ENCODE results near the gene MDFIC2. TPM values are rescaled to one million over a fixed set of nuclear protein-coding genes. Genes with fewer than 3 reads are reported as not detected.
"Not testable (repeated sequence)": the region's sequence is repeated elsewhere in the genome, so short reads cannot be mapped to it uniquely, and the experiment has no call there.

The MDFIC2 gene
- total RNA-seq, 2 experiments from 2014 or later: not detected

- no peak overlapping the region for H3K4me3 Mint-ChIP-seq
- POLR2A ChIA-PET: no interaction called here
- no peaks in the 10 kb centered on the region for H3K36me3 Mint-ChIP-seq
- H3K4me1 Mint-ChIP-seq: no peaks in the 10 kb centered on the region
- ATAC-seq (ENCODE audit: low read depth) (no peak), DNase-seq (no peak)
- H3K27me3 Mint-ChIP-seq: no peaks in the 10 kb centered on the region
- H3K27ac Mint-ChIP-seq: no peak overlapping the region
- peaks cover 4% of the 10 kb centered on the region for H3K9me3 Mint-ChIP-seq
These were observed 21.3 kb downstream of the MDFIC2 start for GRCh38 chr3:70291097-70291482.

- DNase-seq; ATAC-seq (ENCODE audit: low read depth); H3K27me3 Mint-ChIP-seq; H3K9me3 Mint-ChIP-seq; H3K4me1 Mint-ChIP-seq; H3K4me3 Mint-ChIP-seq; POLR2A ChIA-PET; H3K27ac Mint-ChIP-seq; H3K36me3 Mint-ChIP-seq: not testable (repeated sequence)
These were observed 21.9 kb downstream of the MDFIC2 start for GRCh38 chr3:70290431-70291096.

GRCh38 chr3:70281663-70282062, 30.8 kb downstream of the MDFIC2 start:
- no peaks in the 10 kb centered on the region for H3K4me1 Mint-ChIP-seq
- H3K4me3 Mint-ChIP-seq: no peak overlapping the region
- H3K27ac Mint-ChIP-seq: no peak overlapping the region
- H3K27me3 Mint-ChIP-seq: no peaks in the 10 kb centered on the region
- POLR2A ChIA-PET: no interaction called here
- H3K36me3 Mint-ChIP-seq: no peaks in the 10 kb centered on the region
- peaks cover 1% of the 10 kb centered on the region for H3K9me3 Mint-ChIP-seq
- ATAC-seq (ENCODE audit: low read depth) (no peak), DNase-seq (no peak)

- peaks cover 1% of the 10 kb centered on the region for H3K9me3 Mint-ChIP-seq
- DNase-seq (no peak), ATAC-seq (ENCODE audit: low read depth) (no peak)
- H3K27me3 Mint-ChIP-seq: no peaks in the 10 kb centered on the region
- POLR2A ChIA-PET: no interaction called here
- no peaks in the 10 kb centered on the region for H3K4me1 Mint-ChIP-seq
- no peaks in the 10 kb centered on the region for H3K36me3 Mint-ChIP-seq
- H3K4me3 Mint-ChIP-seq: no peak overlapping the region
- no peak overlapping the region for H3K27ac Mint-ChIP-seq
These were observed 35.1 kb downstream of the MDFIC2 start for GRCh38 chr3:70277304-70277703.

- Mint-ChIP-seq H3K27ac (no peak overlapping the region), H3K27me3 (no peaks in the 10 kb centered on the region), H3K4me1 (no peaks in the 10 kb centered on the region), H3K36me3 (no peaks in the 10 kb centered on the region), H3K9me3 (peaks cover 1% of the 10 kb centered on the region), H3K4me3 (no peak overlapping the region)
- POLR2A ChIA-PET: no interaction called here
- no peak for ATAC-seq (ENCODE audit: low read depth)
- DNase-seq: no peak
These were observed 35.5 kb downstream of the MDFIC2 start for GRCh38 chr3:70276901-70277300.

GRCh38 chr3:70273492-70273891, 38.9 kb downstream of the MDFIC2 start:
- POLR2A ChIA-PET: no interaction called here
- no peaks in the 10 kb centered on the region for H3K36me3 Mint-ChIP-seq
- no peaks in the 10 kb centered on the region for H3K27me3 Mint-ChIP-seq
- no peak overlapping the region for H3K4me3 Mint-ChIP-seq
- no peak for ATAC-seq (ENCODE audit: low read depth)
- no peaks in the 10 kb centered on the region for H3K4me1 Mint-ChIP-seq
- DNase-seq: no peak
- H3K27ac Mint-ChIP-seq: no peak overlapping the region
- no peaks in the 10 kb centered on the region for H3K9me3 Mint-ChIP-seq

- ATAC-seq (ENCODE audit: low read depth) (no peak), DNase-seq (no peak)
- Mint-ChIP-seq H3K9me3 (no peaks in the 10 kb centered on the region), H3K27me3 (no peaks in the 10 kb centered on the region), H3K4me3 (no peak overlapping the region), H3K27ac (no peak overlapping the region), H3K4me1 (no peaks in the 10 kb centered on the region), H3K36me3 (no peaks in the 10 kb centered on the region)
- POLR2A ChIA-PET: no interaction called here
These were observed 39.6 kb downstream of the MDFIC2 start for GRCh38 chr3:70272798-70273197.

- Mint-ChIP-seq H3K4me3 (no peak overlapping the region), H3K36me3 (no peaks in the 10 kb centered on the region), H3K27ac (no peak overlapping the region), H3K9me3 (no peaks in the 10 kb centered on the region), H3K27me3 (no peaks in the 10 kb centered on the region), H3K4me1 (no peaks in the 10 kb centered on the region)
- ATAC-seq (ENCODE audit: low read depth) (no peak), DNase-seq (no peak)
- POLR2A ChIA-PET: no interaction called here
These were observed 48.2 kb downstream of the MDFIC2 start for GRCh38 chr3:70264122-70264780.

GRCh38 chr3:70261283-70261682, 51.2 kb downstream of the MDFIC2 start:
- Mint-ChIP-seq H3K36me3 (no peaks in the 10 kb centered on the region), H3K4me3 (no peak overlapping the region), H3K27me3 (no peaks in the 10 kb centered on the region), H3K9me3 (no peaks in the 10 kb centered on the region), H3K27ac (no peak overlapping the region), H3K4me1 (no peaks in the 10 kb centered on the region)
- ATAC-seq (ENCODE audit: low read depth) (no peak), DNase-seq (no peak)
- POLR2A ChIA-PET: no interaction called here

- H3K4me1 Mint-ChIP-seq: no peaks in the 10 kb centered on the region
- ATAC-seq (ENCODE audit: low read depth): no peak
- H3K27me3 Mint-ChIP-seq: no peaks in the 10 kb centered on the region
- POLR2A ChIA-PET: no interaction called here
- H3K9me3 Mint-ChIP-seq: no peaks in the 10 kb centered on the region
- DNase-seq: no peak
- no peak overlapping the region for H3K4me3 Mint-ChIP-seq
- H3K36me3 Mint-ChIP-seq: no peaks in the 10 kb centered on the region
- H3K27ac Mint-ChIP-seq: no peak overlapping the region
These were observed 55.9 kb downstream of the MDFIC2 start for GRCh38 chr3:70256566-70256965.

GRCh38 chr3:70250492-70250891, 61.9 kb downstream of the MDFIC2 start:
- H3K4me3 Mint-ChIP-seq: no peak overlapping the region

GRCh38 chr3:70249509-70250160, 62.8 kb downstream of the MDFIC2 start:
- Mint-ChIP-seq H3K4me3 (no peak overlapping the region), H3K9me3 (no peaks in the 10 kb centered on the region), H3K36me3 (no peaks in the 10 kb centered on the region), H3K4me1 (no peaks in the 10 kb centered on the region), H3K27ac (no peak overlapping the region), H3K27me3 (no peaks in the 10 kb centered on the region)
- ATAC-seq (ENCODE audit: low read depth) (no peak), DNase-seq (no peak)
- POLR2A ChIA-PET: no interaction called here

More at GRCh38 chr3:70250492-70250891, 61.9 kb downstream of the MDFIC2 start:
- Mint-ChIP-seq H3K9me3 (no peaks in the 10 kb centered on the region), H3K27me3 (no peaks in the 10 kb centered on the region), H3K36me3 (no peaks in the 10 kb centered on the region), H3K27ac (no peak overlapping the region), H3K4me1 (no peaks in the 10 kb centered on the region)
- no peak for ATAC-seq (ENCODE audit: low read depth)
- DNase-seq: no peak
- POLR2A ChIA-PET: no interaction called here

- Mint-ChIP-seq H3K4me1 (no peaks in the 10 kb centered on the region), H3K36me3 (no peaks in the 10 kb centered on the region), H3K27me3 (no peaks in the 10 kb centered on the region), H3K9me3 (no peaks in the 10 kb centered on the region), H3K27ac (no peak overlapping the region), H3K4me3 (no peak overlapping the region)
- POLR2A ChIA-PET: no interaction called here
- ATAC-seq (ENCODE audit: low read depth): no peak
- DNase-seq: no peak
These were observed 63.6 kb downstream of the MDFIC2 start for GRCh38 chr3:70248856-70249255.

- no peak overlapping the region for H3K4me3 Mint-ChIP-seq
- POLR2A ChIA-PET: no interaction called here
- no peaks in the 10 kb centered on the region for H3K4me1 Mint-ChIP-seq
- ATAC-seq (ENCODE audit: low read depth) (no peak), DNase-seq (no peak)
- H3K9me3 Mint-ChIP-seq: no peaks in the 10 kb centered on the region
- H3K36me3 Mint-ChIP-seq: no peaks in the 10 kb centered on the region
- no peaks in the 10 kb centered on the region for H3K27me3 Mint-ChIP-seq
- no peak overlapping the region for H3K27ac Mint-ChIP-seq
These were observed 64.5 kb downstream of the MDFIC2 start for GRCh38 chr3:70247955-70248354.

Measured in activated naive CD8-positive, alpha-beta T cell treated with anti-CD3 and anti-CD28 coated beads, Interleukin-2, amount 10 ng/mL, durations not matched to agents 7 days and 5 days (primary cell).